Glomerular endothelial cell (primary cell): ENCODE data around the gene CDCA7. TPM values are rescaled to one million over a fixed set of nuclear protein-coding genes. Genes with fewer than 3 reads are reported as not detected.
"Not testable (repeated sequence)": the region's sequence is repeated elsewhere in the genome, so short reads cannot be mapped to it uniquely, and the experiment has no call there.

ENCODE experiments used
- DNase-seq: peaks from one replicate; pipeline ENCODE4 v3.0.0-alpha.2; 2011; ENCODE audit warnings: low read depth, low spot score; ENCODE audit errors: extremely low read depth
- total RNA-seq: library from RNA; depleted of rRNA; stranded (reverse); fragments of >200 nt; gene quantifications from 2 replicates; pipeline ENCODE4 v1.2.3, GENCODE V29; 2015

Gene CDCA7
- total RNA-seq, 1 donor from 2014 or later = 9.0 TPM

GRCh38 chr2:173401716-173402326, 47.1 kb downstream of the CDCA7 start:
- DNase-seq = no peak

GRCh38 chr2:173402405-173402974, 47.8 kb downstream of the CDCA7 start:
- DNase-seq = peak; percentile 70

- DNase-seq = no peak
These were observed 50.4 kb downstream of the CDCA7 start for GRCh38 chr2:173404841-173405750.

GRCh38 chr2:173407176-173407575, 52.5 kb downstream of the CDCA7 start:
- no peak for DNase-seq

- DNase-seq = no peak
These were observed 53.0 kb downstream of the CDCA7 start for GRCh38 chr2:173407646-173408045.

GRCh38 chr2:173410579-173410978, 55.9 kb downstream of the CDCA7 start:
- DNase-seq = no peak

- no peak for DNase-seq
These were observed 58.0 kb downstream of the CDCA7 start for GRCh38 chr2:173412628-173413027.

- peak; percentile 14 for DNase-seq
These were observed 60.2 kb downstream of the CDCA7 start for GRCh38 chr2:173414823-173415322.

GRCh38 chr2:173415431-173416381, 61.0 kb downstream of the CDCA7 start:
- DNase-seq = no peak

GRCh38 chr2:173416415-173417152, 61.9 kb downstream of the CDCA7 start:
- not testable (repeated sequence) for DNase-seq

GRCh38 chr2:173417341-173417740, 62.7 kb downstream of the CDCA7 start:
- no peak for DNase-seq

- no peak for DNase-seq
These were observed 63.1 kb downstream of the CDCA7 start for GRCh38 chr2:173417802-173418201.
